H1 (cell line): ENCODE results near the gene FGGY. TPM values are rescaled to one million over a fixed set of nuclear protein-coding genes. Genes with fewer than 3 reads are reported as not detected.

Source experiments
- CTCF ChIA-PET: fragments of 300-600 bp; sonication (Branson Sonifier 250); formaldehyde crosslinking; loops from one replicate; lab custom pipeline; 2021; ENCODE audit not compliant: partially characterized antibody; lab: Charles Lee
- POLR2A ChIA-PET: fragments of 300-600 bp; sonication (Branson Sonifier 250); formaldehyde crosslinking; loops from one replicate; lab custom pipeline; 2021; ENCODE audit warnings: inconsistent platforms; ENCODE audit not compliant: partially characterized antibody; lab: Charles Lee
- DNase-seq, 2 experiments: peaks; one replicate each; pipeline versions ENCODE4 v3.0.0 to v3.0.0-alpha.2; 2010 to 2022; ENCODE audit warnings: low spot score in 2 of 2, low read depth in 1 of 2, mixed read lengths in 1 of 2
- FAIRE-seq: peaks from 2 replicates; lab custom pipeline; 2011; peaks lifted over from hg19 to GRCh38; lab: Jason Lieb, UNC
- H2AFZ ChIP-seq: 2 replicates; pipeline ENCODE4 v1.8.1; 2012; ENCODE audit warnings: low read length, inconsistent platforms
- H2AK5ac ChIP-seq: 2 replicates; pipeline ENCODE4 v1.6.1; 2013; ENCODE audit warnings: low read depth, low read length
- H2BK120ac ChIP-seq: replicated peaks from 2 replicates; pipeline ENCODE3; 2013; ENCODE audit warnings: low read depth, low read length, inconsistent platforms
- H2BK12ac ChIP-seq: 2 replicates; pipeline ENCODE4 v1.6.1; 2013; ENCODE audit warnings: low read depth, low read length
- H2BK15ac ChIP-seq: 2 replicates; pipeline ENCODE4 v1.6.1; 2013; ENCODE audit warnings: low read length
- H2BK20ac ChIP-seq: 2 replicates; pipeline ENCODE4 v1.6.1; 2013; ENCODE audit warnings: low read length
- H2BK5ac ChIP-seq: 2 replicates; pipeline ENCODE4 v1.6.1; 2013; ENCODE audit warnings: low read depth, low read length
- H3K14ac ChIP-seq: 2 replicates; pipeline ENCODE4 v1.6.1; 2013; ENCODE audit warnings: inconsistent platforms; ENCODE audit not compliant: insufficient read length
- H3K18ac ChIP-seq: 2 replicates; pipeline ENCODE4 v1.6.1; 2013; ENCODE audit warnings: low read length; ENCODE audit errors: extremely low read depth
- H3K23ac ChIP-seq: 2 replicates; pipeline ENCODE4 v1.6.1; 2013; ENCODE audit warnings: inconsistent platforms; ENCODE audit not compliant: insufficient read length
- H3K23me2 ChIP-seq: 2 replicates; pipeline ENCODE4 v1.6.1; 2013; ENCODE audit warnings: low read depth, low read length
- H3K27ac ChIP-seq: 2 replicates; pipeline ENCODE4 v1.6.1; 2011; ENCODE audit warnings: low read depth, low read length, inconsistent platforms
- H3K27me3 ChIP-seq, 4 experiments: replicated peaks in 1 of 4; 1 replicate in 1 of 4; 2 replicates in 3 of 4; pipeline versions ENCODE4 v1.6.1 to v1.8.1; 2011 to 2013; ENCODE audit warnings: low read length in 3 of 4, mild to moderate bottlenecking in 3 of 4, inconsistent platforms in 2 of 4, mixed read lengths in 2 of 4, moderate library complexity in 1 of 4; ENCODE audit not compliant: control insufficient read depth in 3 of 4, insufficient read depth in 3 of 4; ENCODE audit errors: extremely low read depth in 1 of 4
- H3K36me3 ChIP-seq, 4 experiments: 2 replicates each; pipeline versions ENCODE4 v1.6.1 to v1.8.1; 2011 to 2013; ENCODE audit warnings: mild to moderate bottlenecking in 4 of 4, low read length in 3 of 4, moderate library complexity in 2 of 4, control low read depth in 1 of 4, inconsistent platforms in 1 of 4; ENCODE audit not compliant: insufficient read depth in 4 of 4, control insufficient read depth in 2 of 4
- H3K4ac ChIP-seq: replicated peaks from 2 replicates; pipeline ENCODE3; 2013; ENCODE audit warnings: low read length, low read depth, mixed read lengths, inconsistent platforms; ENCODE audit not compliant: insufficient read length
- H3K4me1 ChIP-seq, 4 experiments: replicated peaks in 1 of 4; 1 replicate in 1 of 4; 2 replicates in 3 of 4; pipeline versions ENCODE4 v1.6.1 to v1.8.1; 2011 to 2013; ENCODE audit warnings: low read length in 3 of 4, inconsistent platforms in 2 of 4, mixed read lengths in 1 of 4; ENCODE audit not compliant: insufficient read depth in 4 of 4, control insufficient read depth in 3 of 4
- H3K4me2 ChIP-seq, 2 experiments: 2 replicates each; pipeline versions ENCODE4 v1.6.1 to v1.8.1; 2011 to 2013; ENCODE audit warnings: low read depth in 2 of 2, low read length in 2 of 2, control low read depth in 1 of 2, inconsistent platforms in 1 of 2, mild to moderate bottlenecking in 1 of 2; ENCODE audit not compliant: insufficient read depth in 1 of 2
- H3K4me3 ChIP-seq, 4 experiments: fragments of 200-600, 300-600 bp in 1 of 4; sonication (generic), shearing (Covaris generic), sonication (Bioruptor Twin) in 1 of 4; 2 replicates each; pipeline versions ENCODE4 v1.5.1 to v1.8.1; 2011 to 2016; ENCODE audit warnings: low read length in 4 of 4, low read depth in 3 of 4, control low read depth in 2 of 4, inconsistent platforms in 2 of 4, mild to moderate bottlenecking in 2 of 4, mixed read lengths in 1 of 4, moderate library complexity in 1 of 4; ENCODE audit not compliant: insufficient read depth in 2 of 4; ENCODE audit errors: extremely low read depth in 1 of 4
- H3K56ac ChIP-seq: replicated peaks from 2 replicates; pipeline ENCODE3; 2013; ENCODE audit warnings: low read depth, mild to moderate bottlenecking, mixed read lengths, low read length, inconsistent platforms; ENCODE audit not compliant: insufficient read length
- H3K79me1 ChIP-seq: 2 replicates; pipeline ENCODE4 v1.6.1; 2013; ENCODE audit warnings: low read depth, low read length, control low read depth
- H3K79me2 ChIP-seq, 2 experiments: 2 replicates each; pipeline versions ENCODE4 v1.6.1 to v1.8.1; 2012 to 2013; ENCODE audit warnings: low read length in 2 of 2, mild to moderate bottlenecking in 2 of 2, inconsistent platforms in 1 of 2; ENCODE audit not compliant: insufficient read depth in 2 of 2, control insufficient read depth in 1 of 2
- H3K9ac ChIP-seq, 4 experiments: replicated peaks in 1 of 4; 1 replicate in 1 of 4; 2 replicates in 3 of 4; pipeline versions ENCODE4 v1.6.1 to v1.8.1; 2011 to 2013; ENCODE audit warnings: low read depth in 3 of 4, low read length in 3 of 4, control low read depth in 2 of 4, mild to moderate bottlenecking in 2 of 4, moderate library complexity in 2 of 4, inconsistent platforms in 1 of 4; ENCODE audit errors: extremely low read depth in 1 of 4
- H3K9me3 ChIP-seq, 2 experiments: 2 replicates each; pipeline versions ENCODE4 v1.6.1 to v1.8.1; 2012 to 2013; ENCODE audit warnings: mild to moderate bottlenecking in 2 of 2, moderate library complexity in 2 of 2, control low read depth in 1 of 2, inconsistent platforms in 1 of 2, low read depth in 1 of 2, low read length in 1 of 2, mixed read lengths in 1 of 2; ENCODE audit not compliant: insufficient read depth in 2 of 2
- H4K20me1 ChIP-seq, 2 experiments: replicated peaks in 1 of 2; 2 replicates each; pipeline versions ENCODE3 to v1.8.1; 2011 to 2013; ENCODE audit warnings: inconsistent platforms in 2 of 2, low read length in 2 of 2, mild to moderate bottlenecking in 1 of 2; ENCODE audit not compliant: insufficient read depth in 2 of 2, control insufficient read depth in 1 of 2
- H4K5ac ChIP-seq: 2 replicates; pipeline ENCODE4 v1.6.1; 2013; ENCODE audit warnings: low read length, low read depth, mixed read lengths, inconsistent platforms; ENCODE audit not compliant: insufficient read length
- H4K8ac ChIP-seq: 2 replicates; pipeline ENCODE4 v1.8.0; 2013; ENCODE audit warnings: mild to moderate bottlenecking, moderate library complexity, low read length, inconsistent platforms; ENCODE audit not compliant: insufficient read depth; ENCODE audit errors: extremely low read depth
- H4K91ac ChIP-seq: replicated peaks from 2 replicates; pipeline ENCODE3; 2013; ENCODE audit warnings: low read length, mixed read lengths, inconsistent platforms; ENCODE audit not compliant: insufficient read length
- ATF2 ChIP-seq: IDR thresholded peaks from 2 replicates; pipeline ENCODE4 v1.6.1; 2012; ENCODE audit warnings: low read length, inconsistent platforms
- GABPA ChIP-seq: IDR thresholded peaks from 2 replicates; pipeline ENCODE4 v1.6.1; 2011; ENCODE audit warnings: mild to moderate bottlenecking, low read length, moderate library complexity, borderline replicate concordance; ENCODE audit not compliant: insufficient read depth
- JUN ChIP-seq: IDR thresholded peaks from 2 replicates; pipeline ENCODE4 v1.6.1; 2011; ENCODE audit warnings: low read depth, mild to moderate bottlenecking, improper control_type of control experiment, low read length
- KDM1A ChIP-seq: fragments of 200-600, 300-600 bp; sonication (generic); IDR thresholded peaks from 2 replicates; pipeline ENCODE4 v1.7.1; 2016; ENCODE audit warnings: mild to moderate bottlenecking, low read length, borderline replicate concordance
- KDM4A ChIP-seq: IDR thresholded peaks from one replicate; pipeline ENCODE4 v1.7.1; 2012; ENCODE audit warnings: low read depth, mild to moderate bottlenecking, moderate library complexity, low read length, inconsistent platforms; ENCODE audit not compliant: severe bottlenecking
- NANOG ChIP-seq: IDR thresholded peaks from 2 replicates; pipeline ENCODE4 v1.6.1; 2011; ENCODE audit warnings: low read length, low read depth, mild to moderate bottlenecking, inconsistent platforms; ENCODE audit not compliant: insufficient read depth, poor library complexity, severe bottlenecking
- POU5F1 ChIP-seq: IDR thresholded peaks from 2 replicates; pipeline ENCODE4 v1.6.1; 2011; ENCODE audit warnings: low read depth, mild to moderate bottlenecking, low read length, moderate library complexity
- SP2 ChIP-seq: IDR thresholded peaks from 2 replicates; pipeline ENCODE4 v1.6.1; 2012; ENCODE audit warnings: mild to moderate bottlenecking, low read length, inconsistent platforms
- SP4 ChIP-seq: IDR thresholded peaks from 2 replicates; pipeline ENCODE4 v1.6.1; 2012; ENCODE audit warnings: low read length, inconsistent platforms
- SRF ChIP-seq: IDR thresholded peaks from 2 replicates; pipeline ENCODE4 v1.6.1; 2011; ENCODE audit warnings: mild to moderate bottlenecking, low read depth, low read length, moderate library complexity
- YY1 ChIP-seq: IDR thresholded peaks from 2 replicates; pipeline ENCODE4 v1.6.1; 2011; ENCODE audit warnings: low read depth, mild to moderate bottlenecking, low read length
- WGBS, 2 experiments: shearing (Covaris generic) in 1 of 2; methylation state at CpG; one replicate each; pipeline versions ENCODE4 v1.1.6 to v1.1.7; 2013 to 2015; ENCODE audit warnings: low lambda C conversion rate in 2 of 2, mixed read lengths in 2 of 2, inconsistent platforms in 1 of 2, low coverage in 1 of 2, missing lambda C conversion rate in 1 of 2; ENCODE audit not compliant: insufficient replicate concordance in 2 of 2, insufficient coverage in 1 of 2, insufficient read length in 1 of 2; ENCODE audit errors: extremely low coverage in 1 of 2, missing lambda C conversion rate in 1 of 2; 5-methylcytosine and 5-hydroxymethylcytosine counted together
- polyA plus RNA-seq, 7 experiments: library from polyadenylated mRNA; depleted of rRNA in 3 of 7; stranded (reverse) in 5 of 7; unstranded in 2 of 7; fragments of >200 nt in 5 of 7; fragments of 200-250 nt in 2 of 7; gene quantifications; 1 replicate in 5 of 7; 2 replicates in 1 of 7; 4 replicates in 1 of 7; pipeline versions ENCODE4 v1.2.1 to v1.2.3, GENCODE V29; 2011 to 2013; ENCODE audit warnings: missing spikeins in 2 of 7, mixed read lengths in 2 of 7
- total RNA-seq: library from RNA; stranded (reverse); fragmentation: NEBNext Ultra II Directional; extraction: Animal tissue kit (Norgen Biotek cat#: 25700); gene quantifications from 2 replicates; pipeline ENCODE4 v1.2.1, GENCODE V29; 2021

Gene FGGY
- total and polyA plus RNA-seq, 2 of the 8 experiments (the other 6 are each of a cell fraction or from before 2014, with no cell fraction given): 10.3 to 12.5 TPM

GRCh38 chr1:59309392-59309791, 12.5 kb downstream of the FGGY start:
- Histone ChIP-seq H4K91ac (no peak overlapping the region), H2AFZ (no peak overlapping the region), H3K9ac (no peak overlapping the region), H3K36me3 (no peaks in the 10 kb centered on the region), H2AK5ac (no peak overlapping the region), H3K4me3 (no peak overlapping the region), H3K56ac (no peak overlapping the region), H2BK5ac (no peak overlapping the region), H3K4me2 (no peak overlapping the region), H2BK15ac (no peak overlapping the region), H3K18ac (no peak overlapping the region), H3K79me2 (0 out of 4 replicates have a peak, but pooled peaks cover 0 to 4% of the 10 kb centered on the region in 2 experiments), H2BK20ac (no peak overlapping the region), H4K20me1 (no peaks in the 10 kb centered on the region), H3K79me1 (no peaks in the 10 kb centered on the region), H3K23ac (no peak overlapping the region), H3K23me2 (no peaks in the 10 kb centered on the region), H3K27me3 (peaks cover 0 to 1% (median 0%) of the 10 kb centered on the region in 4 experiments; a peak in 1 of 7 replicates), H2BK120ac (no peak overlapping the region), H3K27ac (no peak overlapping the region), H4K8ac (no peak overlapping the region), H3K14ac (no peak overlapping the region), H3K4ac (no peak overlapping the region), H2BK12ac (no peak overlapping the region), H4K5ac (no peak overlapping the region), H3K4me1 (peaks cover 2 to 7% (median 6%) of the 10 kb centered on the region in 4 experiments; a peak in 5 of 7 replicates), H3K9me3 (no peaks in the 10 kb centered on the region; a peak in 2 of 4 replicates)
- ChIA-PET CTCF (interaction anchor here (1.1 kb wide), 1 partner anchor 19 kb away, joined by 3 read pairs; no protein-coding TSS in a partner anchor), POLR2A (no interaction called here)
- DNase-seq: no peak
- no peak for FAIRE-seq
- 80% methylated on average over 5 of the region's 5 CpGs; no CpG with 5 or more reads in 1 of the 2 experiments for WGBS, 2 experiments
- TF ChIP-seq ATF2 (no peak), KDM4A (no peak), NANOG (no peak), POU5F1 (no peak), KDM1A (no peak), JUN (no peak), SRF (no peak), SP2 (no peak), GABPA (no peak), SP4 (no peak), YY1 (no peak)
